K562 (cell line): Measurements from ENCODE around the gene ZDHHC11B. TPM values are rescaled to one million over a fixed set of nuclear protein-coding genes. Genes with fewer than 3 reads are reported as not detected.

ENCODE experiments used
- AFF4 ChIP-seq: sonication (generic); formaldehyde crosslinking; IDR thresholded peaks from 2 replicates; pipeline ENCODE4 v1.8.0; 2023; ENCODE audit warnings: mild to moderate bottlenecking, missing genetic modification reagents
- ATF7 ChIP-seq: fragments of 450-650 bp; IDR thresholded peaks from 2 replicates; pipeline ENCODE4 v1.7.1; 2014; ENCODE audit warnings: mild to moderate bottlenecking, moderate library complexity
- ELK1 ChIP-seq: sonication (generic); formaldehyde crosslinking; IDR thresholded peaks from 2 replicates; pipeline ENCODE4 v1.8.1; 2022; ENCODE audit warnings: missing genetic modification reagents
- FOSL1 ChIP-seq: fragments of 200-800 bp; sonication (Bioruptor generic); conservative IDR thresholded peaks from 2 replicates; pipeline ENCODE4 v1.6.1; 2016; ENCODE audit warnings: missing genetic modification characterization, missing compliant biosample characterization
- HOMEZ ChIP-seq: fragments of 250-450 bp; sonication (Bioruptor Pico); IDR thresholded peaks from 2 replicates; pipeline ENCODE4 v1.4.0; 2020; ENCODE audit warnings: mild to moderate bottlenecking, moderate library complexity
- POLR2B ChIP-seq: fragments of 450-650 bp; IDR thresholded peaks from 2 replicates; pipeline ENCODE4 v1.6.1; 2018; ENCODE audit warnings: low read depth; ENCODE audit not compliant: partially characterized antibody
- TCF7L2 ChIP-seq: fragments of 150-350 bp; IDR thresholded peaks from 2 replicates; pipeline ENCODE4 v1.6.1; 2016; ENCODE audit warnings: low read depth, mild to moderate bottlenecking, low read length, moderate library complexity
- ZMIZ1 ChIP-seq, 2 experiments: fragments of 150-350 bp in 1 of 2; IDR thresholded peaks; 2 replicates each; pipeline ENCODE4 v1.6.1; 2012 to 2016; ENCODE audit warnings: low read depth in 2 of 2, low read length in 2 of 2, mild to moderate bottlenecking in 1 of 2, moderate library complexity in 1 of 2
- ZNF277 ChIP-seq: fragments of 250-450 bp; sonication (Bioruptor Pico); IDR thresholded peaks from 2 replicates; pipeline ENCODE4 v1.8.0; 2022; ENCODE audit warnings: inconsistent platforms, mild to moderate bottlenecking, moderate library complexity, borderline replicate concordance
- ZNF780A ChIP-seq: fragments of 250-450 bp; sonication (Bioruptor Pico); IDR thresholded peaks from 2 replicates; pipeline ENCODE4 v1.5.0; 2021; ENCODE audit warnings: mild to moderate bottlenecking
- polyA plus RNA-seq, 8 experiments: library from polyadenylated mRNA; depleted of rRNA in 4 of 8; stranded (reverse) in 5 of 8; unstranded in 3 of 8; fragments of >200 nt; fragmentation: Nextera tagmentation in 2 of 8; fragmentation: Illumina TruSeq in 1 of 8; extraction: Ambion mirVana in 2 of 8; extraction: Trizol in 1 of 8; gene quantifications; 2 replicates each; pipeline versions ENCODE4 v1.2.1 to v1.2.3, GENCODE V29; 2011 to 2014; ENCODE audit warnings: inconsistent platforms in 1 of 8, missing spikeins in 1 of 8
- total RNA-seq, 7 experiments: library from RNA; depleted of rRNA in 6 of 7; stranded (reverse); fragments of >200 nt in 6 of 7; fragmentation: Illumina TruSeq in 2 of 7; extraction: Trizol in 2 of 7; gene quantifications; 2 replicates each; pipeline versions ENCODE4 v1.2.1 to v1.2.3, GENCODE V29; 2011 to 2021; ENCODE audit warnings: low replicate concordance in 1 of 7
- TF ChIP-seq, protein P1 (sequence below): fragments of 450-650 bp; formaldehyde crosslinking; IDR thresholded peaks from 2 replicates; pipeline ENCODE4 v1.4.0; 2020; ENCODE audit warnings: mild to moderate bottlenecking

The ZDHHC11B gene
- total and polyA plus RNA-seq, 9 of the 15 experiments (the other 6 are each of a cell fraction or from before 2014, with no cell fraction given): 0.03 to 0.23 (median 0.15) TPM; not detected in 3

- TF ChIP-seq AFF4 (CRISPR knock-in tag) (no peak), ZNF780A (no peak), FOSL1 (no peak), ATF7 (0 out of 2 replicates have a peak, but pooled peaks have one; percentile 16), POLR2B (peak; percentile 57), ZMIZ1 (IDR thresholded peaks at IDR 0.05; ENCODE audit: low read depth in 2 of 2, low read length in 2 of 2) (no peak), ZNF277 (CRISPR knock-in tag) (no peak), TCF7L2 (no peak), ELK1 (CRISPR knock-in tag) (no peak), HOMEZ (CRISPR knock-in tag) (no peak)
- TF ChIP-seq, protein P1, sequence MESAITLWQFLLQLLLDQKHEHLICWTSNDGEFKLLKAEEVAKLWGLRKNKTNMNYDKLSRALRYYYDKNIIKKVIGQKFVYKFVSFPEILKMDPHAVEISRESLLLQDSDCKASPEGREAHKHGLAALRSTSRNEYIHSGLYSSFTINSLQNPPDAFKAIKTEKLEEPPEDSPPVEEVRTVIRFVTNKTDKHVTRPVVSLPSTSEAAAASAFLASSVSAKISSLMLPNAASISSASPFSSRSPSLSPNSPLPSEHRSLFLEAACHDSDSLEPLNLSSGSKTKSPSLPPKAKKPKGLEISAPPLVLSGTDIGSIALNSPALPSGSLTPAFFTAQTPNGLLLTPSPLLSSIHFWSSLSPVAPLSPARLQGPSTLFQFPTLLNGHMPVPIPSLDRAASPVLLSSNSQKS (CRISPR knock-in tag): no peak
These were observed 112.8 kb downstream of the ZDHHC11B start (continued) for GRCh38 chr5:671459-672328.
